Sigmoid colon (tissue), 4 donors: ENCODE data around the gene SOAT2.

ENCODE experiments used
- CTCF ChIP-seq, 4 experiments: fragments of 450-650 bp in 3 of 4; fragments of 200-600 bp in 1 of 4; IDR thresholded peaks; one replicate each; pipeline ENCODE4 v1.5.1; 2016 to 2019; ENCODE audit warnings: antibody characterized with exemption in 4 of 4, mild to moderate bottlenecking in 3 of 4, moderate library complexity in 2 of 4
- POLR2A ChIP-seq, 2 donors: fragments of 450-650 bp; IDR thresholded peaks; one replicate each; pipeline ENCODE4 v1.6.1; 2016; ENCODE audit warnings: antibody characterized with exemption in 2 of 2, mild to moderate bottlenecking in 2 of 2, moderate library complexity in 2 of 2
- POLR2AphosphoS5 ChIP-seq, 4 donors: sonication (generic); formaldehyde crosslinking; IDR thresholded peaks; one replicate each; pipeline ENCODE4 v1.6.1; 2017; ENCODE audit warnings: antibody characterized with exemption in 4 of 4

- no peak for TF ChIP-seq CTCF (IDR thresholded peaks at IDR 0.05)
- no peak for TF ChIP-seq POLR2A (IDR thresholded peaks at IDR 0.05)
- TF ChIP-seq POLR2AphosphoS5 (IDR thresholded peaks at IDR 0.05), result no peak
Measured at GRCh38 chr12:53101266-53101665, 2.0 kb upstream of the SOAT2 start.
